ENCODE results near the gene NCLN. TPM values are rescaled to one million over a fixed set of nuclear protein-coding genes. Genes with fewer than 3 reads are reported as not detected.

NCLN gene
- total RNA-seq, 1 donor from 2014 or later: 12.2 TPM

GRCh38 chr19:3239367-3239766, 53.6 kb downstream of the NCLN start:
- Histone ChIP-seq H3K36me3 (no peaks in the 10 kb centered on the region), H3K79me2 (ENCODE audit: low read depth) (no peaks in the 10 kb centered on the region), H3K27me3 (no peaks in the 10 kb centered on the region), H4K20me1 (ENCODE audit: low read depth) (peaks cover 43% of the 10 kb centered on the region), H3K9ac (no peak overlapping the region), H3K4me2 (no peak overlapping the region), H2AFZ (replicated peaks) (no peak overlapping the region), H3K27ac (no peak overlapping the region), H3K4me3 (no peak overlapping the region), H3K4me1 (no peaks in the 10 kb centered on the region), H3F3A (ENCODE audit: low read depth) (peaks cover 3% of the 10 kb centered on the region), H3K9me3 (ENCODE audit: low read depth) (no peaks in the 10 kb centered on the region)
- Mint-ChIP-seq H3K27ac (no peak overlapping the region), H3K4me3 (no peak overlapping the region), H3K9me3 (no peaks in the 10 kb centered on the region), H3K36me3 (no peaks in the 10 kb centered on the region), H3K4me1 (no peaks in the 10 kb centered on the region), H3K27me3 (ENCODE audit: insufficient read depth, low read depth) (peaks cover 4% of the 10 kb centered on the region)
- TF ChIP-seq, protein P1, sequence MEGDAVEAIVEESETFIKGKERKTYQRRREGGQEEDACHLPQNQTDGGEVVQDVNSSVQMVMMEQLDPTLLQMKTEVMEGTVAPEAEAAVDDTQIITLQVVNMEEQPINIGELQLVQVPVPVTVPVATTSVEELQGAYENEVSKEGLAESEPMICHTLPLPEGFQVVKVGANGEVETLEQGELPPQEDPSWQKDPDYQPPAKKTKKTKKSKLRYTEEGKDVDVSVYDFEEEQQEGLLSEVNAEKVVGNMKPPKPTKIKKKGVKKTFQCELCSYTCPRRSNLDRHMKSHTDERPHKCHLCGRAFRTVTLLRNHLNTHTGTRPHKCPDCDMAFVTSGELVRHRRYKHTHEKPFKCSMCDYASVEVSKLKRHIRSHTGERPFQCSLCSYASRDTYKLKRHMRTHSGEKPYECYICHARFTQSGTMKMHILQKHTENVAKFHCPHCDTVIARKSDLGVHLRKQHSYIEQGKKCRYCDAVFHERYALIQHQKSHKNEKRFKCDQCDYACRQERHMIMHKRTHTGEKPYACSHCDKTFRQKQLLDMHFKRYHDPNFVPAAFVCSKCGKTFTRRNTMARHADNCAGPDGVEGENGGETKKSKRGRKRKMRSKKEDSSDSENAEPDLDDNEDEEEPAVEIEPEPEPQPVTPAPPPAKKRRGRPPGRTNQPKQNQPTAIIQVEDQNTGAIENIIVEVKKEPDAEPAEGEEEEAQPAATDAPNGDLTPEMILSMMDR (IDR thresholded peaks at IDR 0.05): no peak
- no peak for TF ChIP-seq EZH2phosphoT487 (IDR thresholded peaks at IDR 0.05)
- no peak for TF ChIP-seq EZH2 (IDR thresholded peaks at IDR 0.05)
- no peak for DNase-seq (ENCODE audit: low spot score)

GRCh38 chr19:3243819-3244700, 58.3 kb downstream of the NCLN start:
- DNase-seq (ENCODE audit: low spot score): peak; percentile 89
- no peak overlapping the region for H3K4me2 ChIP-seq
- H3K4me1 ChIP-seq: no peaks in the 10 kb centered on the region
- Mint-ChIP-seq H3K4me1 (peaks cover 4% of the 10 kb centered on the region), H3K4me3 (no peak overlapping the region), H3K27me3 (ENCODE audit: insufficient read depth, low read depth) (peaks cover 2% of the 10 kb centered on the region), H3K36me3 (no peaks in the 10 kb centered on the region), H3K27ac (no peak overlapping the region), H3K9me3 (no peaks in the 10 kb centered on the region)
- H3K9me3 ChIP-seq (ENCODE audit: low read depth): no peaks in the 10 kb centered on the region
- H3K27ac ChIP-seq: no peak overlapping the region
- peaks cover 61% of the 10 kb centered on the region for H4K20me1 ChIP-seq (ENCODE audit: low read depth)
- H3K79me2 ChIP-seq (ENCODE audit: low read depth): no peaks in the 10 kb centered on the region
- peaks cover 10% of the 10 kb centered on the region for H3F3A ChIP-seq (ENCODE audit: low read depth)
- no peaks in the 10 kb centered on the region for H3K27me3 ChIP-seq
- H3K9ac ChIP-seq: no peak overlapping the region
- H2AFZ ChIP-seq (replicated peaks): no peak overlapping the region
- no peaks in the 10 kb centered on the region for H3K36me3 ChIP-seq
- H3K4me3 ChIP-seq: no peak overlapping the region
- TF ChIP-seq EZH2 (IDR thresholded peaks at IDR 0.05) (no peak), EZH2phosphoT487 (IDR thresholded peaks at IDR 0.05) (no peak)
- TF ChIP-seq, protein P1 (IDR thresholded peaks at IDR 0.05): no peak

DNA sequence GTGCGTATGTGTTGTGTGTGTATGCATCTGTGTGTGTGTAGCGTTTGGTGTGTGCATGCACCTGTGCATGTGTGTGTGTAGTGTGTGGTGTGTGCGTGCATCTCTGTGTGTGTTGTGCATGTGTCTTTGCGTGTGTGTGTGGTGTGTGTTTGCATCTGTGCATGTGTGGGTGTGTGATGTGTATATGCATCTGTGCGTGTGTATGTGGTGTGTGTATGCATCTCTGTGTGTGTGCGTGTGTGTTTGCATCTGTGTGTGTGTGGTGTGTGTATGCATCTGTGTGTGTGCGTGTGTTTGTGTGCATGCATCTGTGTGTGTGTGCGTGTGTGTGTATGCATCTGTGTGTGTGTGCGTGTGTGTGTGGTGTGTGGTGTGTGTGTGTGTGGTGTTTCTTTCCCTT, 59.3 kb downstream of the NCLN start:
- no peak overlapping the region for H2AFZ ChIP-seq (replicated peaks)
- H3K9me3 ChIP-seq (ENCODE audit: low read depth): no peaks in the 10 kb centered on the region
- no peak for TF ChIP-seq EZH2 (IDR thresholded peaks at IDR 0.05)
- TF ChIP-seq EZH2phosphoT487 (IDR thresholded peaks at IDR 0.05): no peak
- H3K79me2 ChIP-seq (ENCODE audit: low read depth): no peaks in the 10 kb centered on the region
- no peak overlapping the region for H3K4me3 ChIP-seq
- H3K9ac ChIP-seq: no peak overlapping the region
- peaks cover 66% of the 10 kb centered on the region for H4K20me1 ChIP-seq (ENCODE audit: low read depth)
- H3K9me3 Mint-ChIP-seq: no peaks in the 10 kb centered on the region
- no peaks in the 10 kb centered on the region for H3K27me3 Mint-ChIP-seq (ENCODE audit: insufficient read depth, low read depth)
- no peaks in the 10 kb centered on the region for H3K27me3 ChIP-seq
- peaks cover 10% of the 10 kb centered on the region for H3F3A ChIP-seq (ENCODE audit: low read depth)
- no peak overlapping the region for H3K27ac ChIP-seq
- peaks cover 4% of the 10 kb centered on the region for H3K4me1 Mint-ChIP-seq
- no peaks in the 10 kb centered on the region for H3K36me3 ChIP-seq
- H3K36me3 Mint-ChIP-seq: no peaks in the 10 kb centered on the region
- no peaks in the 10 kb centered on the region for H3K4me1 ChIP-seq
- H3K27ac Mint-ChIP-seq: no peak overlapping the region
- H3K4me2 ChIP-seq: no peak overlapping the region
- H3K4me3 Mint-ChIP-seq: no peak overlapping the region
- DNase-seq (ENCODE audit: low spot score): no peak

All from neural progenitor cell (in vitro differentiated cells).